GM12878 (cell line): ENCODE results near the gene NLRC5. TPM values are rescaled to one million over a fixed set of nuclear protein-coding genes. Genes with fewer than 3 reads are reported as not detected.

Experiments used
- ATF2 ChIP-seq: IDR thresholded peaks from 2 replicates; pipeline ENCODE4 v1.6.1; 2012; ENCODE audit warnings: low read length, inconsistent platforms
- BCLAF1 ChIP-seq: fragments of 450-650 bp; IDR thresholded peaks from 2 replicates; pipeline ENCODE4 v1.6.1; 2017; ENCODE audit warnings: antibody characterized with exemption, mild to moderate bottlenecking, moderate library complexity
- CREM ChIP-seq: IDR thresholded peaks from 2 replicates; pipeline ENCODE4 v1.6.1; 2014; ENCODE audit warnings: antibody characterized with exemption, low read depth
- EGR1 ChIP-seq, 2 experiments: IDR thresholded peaks; 1 replicate in 1 of 2; 2 replicates in 1 of 2; pipeline ENCODE4 v1.6.1; 2011 to 2012; ENCODE audit warnings: low read depth in 2 of 2, low read length in 2 of 2, borderline replicate concordance in 1 of 2, mild to moderate bottlenecking in 1 of 2, moderate library complexity in 1 of 2
- EP300 ChIP-seq, 2 experiments: fragments of 150-350 bp in 1 of 2; IDR thresholded peaks; 2 replicates each; pipeline ENCODE4 v1.6.1; 2011 to 2012; ENCODE audit warnings: low read depth in 2 of 2, low read length in 2 of 2, borderline replicate concordance in 1 of 2, improper control_type of control experiment in 1 of 2, inconsistent platforms in 1 of 2; ENCODE audit not compliant: control insufficient read depth in 1 of 2
- HCFC1 ChIP-seq: fragments of 150-350 bp; IDR thresholded peaks from 2 replicates; pipeline ENCODE4 v1.6.1; 2014; ENCODE audit warnings: low read length
- IKZF1 ChIP-seq: fragments of 450-650 bp; conservative IDR thresholded peaks from 2 replicates; pipeline ENCODE4 v1.6.1; 2017; ENCODE audit warnings: antibody characterized with exemption, mild to moderate bottlenecking
- MTA2 ChIP-seq: fragments of 450-650 bp; IDR thresholded peaks from 2 replicates; pipeline ENCODE4 v1.6.1; 2016; ENCODE audit warnings: low read depth, mild to moderate bottlenecking, moderate library complexity
- PBX3 ChIP-seq: IDR thresholded peaks from 2 replicates; pipeline ENCODE4 v1.6.1; 2011; ENCODE audit warnings: mild to moderate bottlenecking, low read depth, low read length, moderate library complexity; ENCODE audit not compliant: insufficient replicate concordance
- PRDM15 ChIP-seq: fragments of 450-650 bp; formaldehyde crosslinking; IDR thresholded peaks from 2 replicates; pipeline ENCODE4 v1.4.0; 2020; ENCODE audit warnings: mild to moderate bottlenecking, moderate library complexity
- YBX1 ChIP-seq: fragments of 450-650 bp; IDR thresholded peaks from 2 replicates; pipeline ENCODE4 v1.6.1; 2016; ENCODE audit warnings: antibody characterized with exemption
- ZBTB4 ChIP-seq: fragments of 450-650 bp; formaldehyde crosslinking; IDR thresholded peaks from 2 replicates; pipeline ENCODE4 v1.4.0; 2022; ENCODE audit warnings: mild to moderate bottlenecking, moderate library complexity
- ZNF622 ChIP-seq: fragments of 450-650 bp; IDR thresholded peaks from 2 replicates; pipeline ENCODE4 v1.6.1; 2017; ENCODE audit warnings: mild to moderate bottlenecking, inconsistent platforms
- polyA plus RNA-seq, 11 experiments: library from polyadenylated mRNA; depleted of rRNA in 4 of 11; unstranded in 6 of 11; stranded (reverse) in 5 of 11; fragments of >200 nt; fragmentation: Nextera tagmentation in 4 of 11; fragmentation: Illumina TruSeq in 1 of 11; extraction: Ambion mirVana in 4 of 11; extraction: Trizol in 1 of 11; gene quantifications; 1 replicate in 1 of 11; 2 replicates in 10 of 11; pipeline versions ENCODE4 v1.2.1 to v1.2.3, GENCODE V29; 2011 to 2016; ENCODE audit warnings: inconsistent platforms in 2 of 11, missing spikeins in 2 of 11, low read depth in 1 of 11
- total RNA-seq, 4 experiments: library from RNA; depleted of rRNA in 3 of 4; stranded (reverse); fragments of >200 nt in 3 of 4; fragmentation: Illumina TruSeq in 1 of 4; extraction: Trizol in 1 of 4; gene quantifications; 2 replicates each; pipeline versions ENCODE4 v1.2.1 to v1.2.3, GENCODE V29; 2013 to 2021

Gene NLRC5
- total and polyA plus RNA-seq, 10 of the 15 experiments (the other 5 are each of a cell fraction or from before 2014, with no cell fraction given): 13.1 to 105 (median 57.3) TPM

- TF ChIP-seq PBX3: no peak
- no peak for TF ChIP-seq BCLAF1
- peak; percentile 33; the same call in 1 of the 2 replicates for TF ChIP-seq CREM
- TF ChIP-seq ZBTB4 (CRISPR knock-in tag): no peak
- 0 out of 4 replicates have a peak, but pooled peaks of 1 of the 2 experiments have one; percentile 64 for TF ChIP-seq EP300 (IDR thresholded peaks at IDR 0.05; ENCODE audit: borderline replicate concordance in 1 of 2, control insufficient read depth in 1 of 2, low read depth in 2 of 2, low read length in 2 of 2)
- peak; percentile 94 for TF ChIP-seq IKZF1
- TF ChIP-seq HCFC1: no peak
- peak; percentile 76 for TF ChIP-seq MTA2
- no peak for TF ChIP-seq ATF2
- no peak for TF ChIP-seq ZNF622
- TF ChIP-seq YBX1: no peak
- TF ChIP-seq EGR1 (IDR thresholded peaks at IDR 0.05; ENCODE audit: borderline replicate concordance in 1 of 2, low read depth in 2 of 2, low read length in 2 of 2): no peak
- no peak for TF ChIP-seq PRDM15 (CRISPR knock-in tag)
Observed at GRCh38 chr16:56950881-56951771, 38.2 kb upstream of the NLRC5 start (continued).
